ENCODE data around the gene REC8.
A peak's percentile ranks its signal among the peaks of the same experiment; 100 is the strongest.

The REC8 gene

DNA sequence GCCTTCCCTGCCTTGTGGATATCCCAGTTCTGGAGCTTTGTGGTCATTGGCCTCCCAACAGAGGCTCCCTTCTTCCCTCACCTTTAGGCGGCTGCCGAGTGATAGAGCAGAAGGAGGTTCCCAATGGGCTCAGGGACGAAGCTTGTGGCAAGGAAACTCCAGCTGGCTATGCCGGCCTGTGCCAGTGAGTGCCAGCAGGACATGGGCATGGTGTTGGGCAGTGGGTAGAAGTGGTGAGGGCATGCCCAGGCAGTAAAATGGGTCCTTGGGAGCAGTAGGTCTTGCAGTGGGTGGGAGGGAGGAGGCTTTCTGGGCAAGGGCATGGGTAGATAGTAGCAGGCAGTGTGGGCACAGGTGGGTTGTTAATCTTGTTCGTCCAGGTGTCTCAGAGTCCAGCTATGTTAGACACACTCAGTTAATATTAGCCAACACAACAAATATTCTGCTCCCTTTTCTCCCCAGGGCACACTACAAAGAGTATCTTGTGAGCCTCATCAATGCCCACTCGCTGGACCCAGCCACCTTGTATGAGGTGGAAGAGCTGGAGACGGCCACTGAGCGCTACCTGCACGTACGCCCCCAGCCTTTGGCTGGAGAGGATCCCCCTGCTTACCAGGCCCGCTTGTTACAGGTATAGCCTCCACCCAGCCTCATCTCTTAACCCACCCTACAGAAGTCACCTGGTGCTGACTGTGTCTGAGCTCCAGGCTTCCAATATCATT is 11.9 kb upstream of the REC8 start:
- H3K4me3 ChIP-seq (ENCODE audit: low read depth, low read length): no peak overlapping the region
- TF ChIP-seq MYC (IDR thresholded peaks at IDR 0.05; ENCODE audit: low read depth, low read length) (no peak), CTCF (IDR thresholded peaks at IDR 0.05; ENCODE audit: low read depth, low read length) (no peak), POLR2A (IDR thresholded peaks at IDR 0.05; ENCODE audit: extremely low read depth, insufficient read length) (no peak)
- TF ChIP-seq, protein P1, sequence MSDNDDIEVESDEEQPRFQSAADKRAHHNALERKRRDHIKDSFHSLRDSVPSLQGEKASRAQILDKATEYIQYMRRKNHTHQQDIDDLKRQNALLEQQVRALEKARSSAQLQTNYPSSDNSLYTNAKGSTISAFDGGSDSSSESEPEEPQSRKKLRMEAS (IDR thresholded peaks at IDR 0.05; ENCODE audit: low read depth, low read length): no peak
- DNase-seq (ENCODE audit: low read depth): no peak

GRCh38 chr14:24160499-24160849 is 11.4 kb upstream of the REC8 start:
- DNase-seq (ENCODE audit: low read depth): no peak
- no peak for TF ChIP-seq MYC (IDR thresholded peaks at IDR 0.05; ENCODE audit: low read depth, low read length)
- no peak for TF ChIP-seq CTCF (IDR thresholded peaks at IDR 0.05; ENCODE audit: low read depth, low read length)
- no peak for TF ChIP-seq POLR2A (IDR thresholded peaks at IDR 0.05; ENCODE audit: extremely low read depth, insufficient read length)
- TF ChIP-seq, protein P1 (IDR thresholded peaks at IDR 0.05; ENCODE audit: low read depth, low read length): no peak
- H3K4me3 ChIP-seq (ENCODE audit: low read depth, low read length): no peak overlapping the region

DNA sequence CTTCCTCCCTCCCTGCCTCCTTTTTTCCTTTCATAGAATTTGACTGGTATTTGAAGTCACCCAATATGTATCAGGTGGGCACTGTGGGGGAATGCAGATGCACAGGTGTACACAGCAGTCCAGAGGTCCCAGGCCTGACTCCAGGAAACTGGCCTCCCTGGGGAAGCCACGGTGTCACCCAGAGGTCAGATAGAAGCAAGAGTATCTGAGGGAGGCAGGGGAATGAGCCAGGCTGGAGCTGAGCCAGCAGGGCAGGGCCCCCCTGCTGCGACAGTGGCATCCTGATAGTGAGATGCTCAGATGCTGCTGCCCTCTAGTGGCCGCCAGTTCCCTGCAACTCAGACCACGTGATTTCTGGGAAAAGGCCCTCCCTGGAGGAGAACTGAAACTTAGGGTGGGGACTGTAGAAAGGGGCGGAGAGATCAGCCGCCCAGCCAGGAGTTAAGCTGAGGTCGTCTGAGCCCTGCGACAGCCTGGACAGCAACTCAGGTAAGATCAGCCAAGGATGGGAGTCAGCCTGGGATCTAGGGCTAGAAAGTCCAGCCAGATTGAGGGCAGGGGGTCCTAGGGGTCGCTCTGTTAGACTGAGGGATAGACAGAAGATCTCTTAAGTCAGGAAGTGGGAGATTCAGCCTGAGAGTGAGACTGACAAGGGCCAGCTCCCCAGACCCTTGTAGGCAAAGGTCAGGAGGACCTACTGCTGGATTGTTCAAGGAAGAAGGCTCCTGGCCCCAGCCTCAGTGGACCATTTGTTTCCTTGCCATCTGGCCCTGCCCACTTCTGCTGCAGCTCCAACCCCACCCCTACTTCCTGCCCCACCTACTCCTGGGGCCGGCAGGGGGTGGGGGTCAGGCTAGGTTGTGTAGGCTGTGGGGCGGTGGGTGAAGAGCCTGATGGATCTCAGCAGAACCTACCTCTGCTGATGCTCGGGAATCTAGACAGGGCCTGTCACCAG is 10.8 kb upstream of the REC8 start, which contains the start of gene IRF9:
Gene IRF9, plus strand, starts transcription at position 416 of the 955 bp plus-strand sequence. CDS start 880 bp downstream, outside the sequence.
- TF ChIP-seq, protein P1 (IDR thresholded peaks at IDR 0.05; ENCODE audit: low read depth, low read length): peak; percentile 99
- TF ChIP-seq POLR2A (IDR thresholded peaks at IDR 0.05; ENCODE audit: extremely low read depth, insufficient read length) (no peak), MYC (IDR thresholded peaks at IDR 0.05; ENCODE audit: low read depth, low read length) (peak; percentile 76; the same call in 1 of the 2 replicates), CTCF (IDR thresholded peaks at IDR 0.05; ENCODE audit: low read depth, low read length) (peak; percentile 71)
- peak; percentile 96 for DNase-seq (ENCODE audit: low read depth)
- H3K4me3 ChIP-seq (ENCODE audit: low read depth, low read length): peak within 1 kb of the TSS; percentile 78

DNA sequence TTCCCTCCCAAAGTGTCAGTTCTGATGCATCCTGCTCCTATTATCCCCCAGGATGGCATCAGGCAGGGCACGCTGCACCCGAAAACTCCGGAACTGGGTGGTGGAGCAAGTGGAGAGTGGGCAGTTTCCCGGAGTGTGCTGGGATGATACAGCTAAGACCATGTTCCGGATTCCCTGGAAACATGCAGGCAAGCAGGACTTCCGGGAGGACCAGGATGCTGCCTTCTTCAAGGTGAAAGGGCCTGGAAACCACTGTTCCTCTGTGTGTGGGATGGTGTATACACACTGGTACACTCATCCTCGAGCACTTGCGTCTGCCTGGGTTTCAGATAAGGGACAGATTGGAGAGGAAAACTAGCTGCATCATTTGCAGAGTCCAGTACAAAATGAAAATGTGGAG is 9.8 kb upstream of the REC8 start:
- DNase-seq (ENCODE audit: low read depth): no peak
- H3K4me3 ChIP-seq (ENCODE audit: low read depth, low read length): peak overlapping the region; percentile 78
- TF ChIP-seq CTCF (IDR thresholded peaks at IDR 0.05; ENCODE audit: low read depth, low read length) (no peak), MYC (IDR thresholded peaks at IDR 0.05; ENCODE audit: low read depth, low read length) (no peak), POLR2A (IDR thresholded peaks at IDR 0.05; ENCODE audit: extremely low read depth, insufficient read length) (no peak)
- TF ChIP-seq, protein P1 (IDR thresholded peaks at IDR 0.05; ENCODE audit: low read depth, low read length): no peak

- DNase-seq (ENCODE audit: low read depth): no peak
- TF ChIP-seq POLR2A (IDR thresholded peaks at IDR 0.05; ENCODE audit: extremely low read depth, insufficient read length) (no peak), MYC (IDR thresholded peaks at IDR 0.05; ENCODE audit: low read depth, low read length) (no peak), CTCF (IDR thresholded peaks at IDR 0.05; ENCODE audit: low read depth, low read length) (no peak)
- TF ChIP-seq, protein P1 (IDR thresholded peaks at IDR 0.05; ENCODE audit: low read depth, low read length): no peak
- no peak overlapping the region for H3K4me3 ChIP-seq (ENCODE audit: low read depth, low read length)
Observed at GRCh38 chr14:24164518-24164991, 7.3 kb upstream of the REC8 start.
